GM18526 (cell line): Measurements from ENCODE around the gene RFC1.

Experiments
- POLR2A ChIP-seq: IDR thresholded peaks from 3 replicates; pipeline ENCODE4 v1.6.1; 2011; ENCODE audit not compliant: insufficient read length; ENCODE audit errors: extremely low read depth

The RFC1 gene

DNA sequence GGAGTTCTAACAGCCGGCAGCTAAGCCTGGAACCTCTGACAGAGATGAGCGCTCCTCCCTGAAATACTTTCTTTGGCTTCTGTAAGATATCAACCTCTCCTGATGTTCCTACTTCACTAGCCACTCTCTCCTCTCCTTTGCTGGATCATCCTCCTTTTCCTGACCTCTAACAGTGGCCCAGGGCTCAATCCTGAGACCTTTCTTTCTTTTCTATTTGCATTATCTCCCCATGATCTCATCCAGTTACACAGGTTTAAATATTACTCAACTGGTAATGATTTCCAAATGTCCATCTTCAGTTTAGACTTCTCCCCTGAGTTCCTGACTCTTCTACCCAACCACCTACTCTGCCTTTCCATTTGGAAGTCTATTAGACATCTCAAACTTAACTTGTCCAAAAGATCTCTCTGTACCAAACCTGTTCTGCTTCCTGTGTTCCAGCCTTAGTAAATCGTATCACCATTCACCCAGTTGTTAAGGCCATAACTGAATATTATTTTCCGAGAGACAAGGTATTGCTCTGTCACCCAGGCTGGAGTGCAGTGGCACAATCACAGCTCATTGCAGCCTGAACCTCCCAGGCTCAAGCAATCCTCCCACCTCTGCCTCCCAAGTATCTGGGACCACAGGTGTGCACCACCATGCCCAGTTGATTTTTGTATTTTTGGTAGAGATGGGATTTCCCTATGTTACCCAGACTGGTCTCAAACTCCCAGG lies 41.1 kb downstream of the RFC1 start:
- TF ChIP-seq POLR2A = no peak

DNA sequence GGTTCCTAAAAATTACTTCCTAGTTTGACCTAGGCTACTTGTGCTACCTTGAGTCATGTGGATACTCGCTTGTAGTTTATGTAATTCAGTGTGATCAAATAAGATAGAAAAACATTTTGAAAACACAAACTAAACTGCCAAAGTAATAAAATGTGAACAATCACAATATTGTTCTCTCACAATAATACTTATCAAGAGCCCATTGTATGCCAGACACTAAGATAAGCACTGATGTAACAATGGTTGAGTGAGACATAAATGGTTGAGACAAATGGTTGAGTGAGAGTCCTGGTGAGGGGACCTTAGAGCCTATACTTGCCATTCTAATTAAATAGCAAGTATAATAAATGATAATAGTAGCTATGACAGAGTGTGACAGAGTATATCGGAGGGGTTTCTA lies 41.7 kb downstream of the RFC1 start:
- TF ChIP-seq POLR2A = no peak

DNA sequence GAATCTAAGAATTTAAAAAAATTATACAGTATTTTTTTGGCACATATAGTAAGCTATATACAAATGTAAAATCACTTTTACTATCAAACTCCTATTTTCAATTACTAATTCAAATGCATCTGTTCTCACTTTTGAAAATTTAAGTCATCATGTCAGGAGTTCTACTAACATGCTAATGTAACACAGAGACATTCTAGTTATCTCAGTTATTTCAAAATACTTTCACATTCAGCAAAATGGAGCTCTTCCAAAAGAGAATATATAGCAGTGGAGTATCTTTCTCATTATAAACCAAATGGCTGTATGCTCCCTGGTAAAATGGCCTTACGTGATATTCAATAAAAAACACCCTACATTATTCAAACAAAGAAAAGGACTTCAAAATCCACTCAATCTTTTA lies 42.3 kb downstream of the RFC1 start:
- no peak for TF ChIP-seq POLR2A

DNA sequence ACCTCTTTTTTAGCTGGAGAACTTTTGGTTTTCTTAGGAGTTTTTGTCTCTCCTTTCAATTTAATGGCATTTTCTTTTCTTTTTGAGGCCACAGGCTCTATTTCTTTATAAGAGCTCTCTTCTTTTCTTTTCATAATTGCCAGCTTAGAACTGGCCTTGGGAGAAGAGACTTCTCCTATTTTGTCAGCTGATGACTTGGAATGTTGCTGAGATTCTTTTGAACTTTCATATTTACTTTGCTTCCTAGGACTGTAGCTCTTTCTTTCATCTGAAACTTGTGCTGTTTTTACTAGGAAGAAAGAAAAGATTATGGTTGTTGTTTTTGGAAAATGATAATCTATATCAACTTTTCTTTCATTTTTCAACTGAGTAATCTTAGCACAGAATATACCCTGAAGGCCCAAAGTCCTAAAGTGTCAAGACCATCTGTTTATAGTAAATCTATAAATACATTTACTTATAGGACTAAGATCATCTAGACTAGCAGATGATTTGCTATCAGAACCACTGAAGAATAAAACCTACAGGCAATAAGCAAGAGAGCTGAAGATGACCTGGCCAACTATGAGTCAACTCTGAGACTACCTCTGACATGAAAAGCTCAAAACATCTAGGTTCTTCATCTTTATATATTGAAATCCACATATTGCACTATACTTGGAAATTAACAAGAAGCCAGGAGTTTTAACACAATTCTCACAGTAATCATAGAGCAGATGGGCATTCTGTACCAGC lies 45.6 kb downstream of the RFC1 start:
- TF ChIP-seq POLR2A = no peak

DNA sequence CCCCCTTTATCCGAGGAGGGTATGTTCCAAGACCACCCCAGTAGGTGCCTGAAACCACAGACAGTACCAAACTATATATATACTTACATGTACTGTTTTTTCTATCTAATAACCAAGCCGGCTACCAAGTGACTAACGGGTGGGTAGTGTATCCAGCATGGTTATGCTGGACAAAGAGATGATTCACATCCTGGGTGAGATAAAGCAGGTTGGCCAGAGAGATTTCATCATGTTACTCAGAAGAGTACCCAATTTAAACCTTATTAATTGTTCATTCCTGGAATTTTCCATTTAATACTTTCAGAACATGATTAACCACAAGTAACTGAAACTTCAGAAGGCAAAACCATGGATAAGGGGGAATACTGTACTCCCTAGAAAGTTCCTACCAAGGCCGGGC lies 46.5 kb downstream of the RFC1 start:
- TF ChIP-seq POLR2A = no peak

DNA sequence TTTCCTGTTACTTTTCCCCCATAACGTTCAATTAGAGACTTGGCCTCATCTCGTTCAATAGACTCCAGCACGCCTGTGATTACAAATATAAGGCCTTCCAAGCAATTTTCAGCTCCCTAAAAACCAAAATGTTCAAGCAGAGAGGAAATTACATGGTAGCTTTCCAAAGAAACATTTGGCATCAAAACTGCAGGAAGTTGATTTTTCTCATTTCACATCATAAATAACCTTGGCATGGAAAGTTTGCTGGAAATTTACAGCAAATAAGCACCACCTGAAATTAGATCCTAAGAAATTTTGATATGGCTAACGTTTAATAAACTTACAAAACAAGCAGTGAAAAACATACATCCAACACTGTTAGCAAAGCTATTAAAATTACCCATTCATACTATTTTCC lies 53.3 kb downstream of the RFC1 start:
- no peak for TF ChIP-seq POLR2A

DNA sequence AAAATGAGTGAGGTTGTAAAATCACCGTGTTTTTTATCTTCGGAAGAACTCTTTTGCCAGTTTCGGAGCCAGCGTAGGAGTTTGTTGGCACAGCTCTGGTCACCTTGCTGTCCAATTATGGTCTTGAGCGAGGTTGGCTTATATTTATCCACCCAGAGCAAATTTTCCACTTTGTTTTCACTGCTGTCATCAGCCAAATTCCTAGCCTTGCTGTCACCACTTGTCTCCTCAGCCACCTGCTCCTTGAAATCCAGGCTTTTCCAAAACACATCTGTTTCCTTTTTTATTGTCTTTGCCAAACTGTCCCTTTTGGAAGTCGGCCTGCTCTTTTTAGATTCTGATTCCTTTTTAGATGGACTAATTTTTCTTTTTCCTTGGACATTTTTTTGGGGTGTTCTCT lies 57.6 kb downstream of the RFC1 start:
- no peak for TF ChIP-seq POLR2A

DNA sequence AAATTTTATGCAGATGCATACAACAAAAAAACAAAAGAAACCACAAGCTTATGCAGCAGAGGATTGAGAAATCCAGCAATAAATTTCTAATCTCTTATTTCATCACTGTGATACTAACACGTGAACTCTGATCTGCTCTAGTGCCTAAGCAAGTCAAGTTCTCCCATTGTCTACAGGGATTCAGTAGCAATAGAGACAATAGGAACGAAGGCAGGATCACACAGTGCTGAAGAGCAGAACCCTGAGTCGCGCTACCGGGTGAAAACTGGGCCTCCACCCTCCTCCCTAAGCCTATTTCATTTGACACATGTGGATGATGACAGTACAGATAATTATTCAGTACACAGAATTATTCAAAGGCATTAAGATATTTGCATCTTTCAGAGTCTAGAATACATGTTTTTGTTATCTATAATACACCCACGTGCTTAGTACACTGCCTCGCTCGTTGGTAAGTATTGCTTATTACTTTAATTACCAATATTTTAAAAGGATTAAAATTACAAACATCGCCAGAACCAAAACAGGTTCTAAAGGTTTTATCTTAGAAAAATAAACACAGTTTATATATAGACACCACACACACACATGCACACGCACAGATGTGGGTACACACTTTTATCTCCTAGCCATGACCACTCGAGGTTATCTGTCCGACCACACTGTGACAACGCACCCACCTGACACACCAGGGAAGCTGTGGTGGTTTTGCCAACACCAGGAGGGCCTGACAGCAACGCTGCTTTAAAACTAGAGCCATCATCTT lies 60.1 kb downstream of the RFC1 start:
- no peak for TF ChIP-seq POLR2A

DNA sequence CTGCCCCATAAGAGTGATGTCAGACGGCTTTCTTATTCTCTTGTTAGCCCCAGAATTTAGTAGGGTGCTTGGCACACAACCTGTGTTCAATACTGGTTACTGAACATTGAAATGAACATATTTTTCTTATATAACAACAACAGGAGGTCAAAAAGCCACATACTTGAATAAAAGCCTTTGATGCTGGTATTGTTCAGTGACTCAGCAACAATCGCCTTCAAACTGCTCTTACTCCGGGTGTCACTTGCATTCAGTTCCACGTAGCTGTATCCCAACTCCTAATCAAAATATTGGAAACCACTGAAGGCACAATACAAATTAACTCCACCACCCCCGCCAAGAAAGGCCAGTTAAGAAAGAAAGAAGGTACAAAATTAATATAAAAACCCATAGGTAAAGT lies 61.5 kb downstream of the RFC1 start:
- no peak for TF ChIP-seq POLR2A

DNA sequence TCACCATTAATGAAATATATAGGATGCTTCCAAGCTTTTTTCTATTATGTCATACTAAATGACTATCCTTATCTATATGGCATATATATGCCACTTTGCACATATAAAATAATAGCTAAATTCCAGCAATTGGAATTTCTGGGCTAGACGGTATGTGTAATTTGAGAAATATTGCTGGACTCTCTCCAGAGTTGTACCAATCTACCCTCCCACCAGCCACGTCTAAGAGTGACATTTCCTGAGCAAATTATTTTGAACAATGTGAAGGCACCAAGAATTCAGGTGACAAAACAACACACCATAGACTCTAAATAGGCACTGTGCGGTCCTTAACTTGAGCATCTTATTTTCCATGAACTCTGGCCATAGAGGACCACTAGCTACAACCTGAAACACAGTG lies 62.3 kb downstream of the RFC1 start:
- no peak for TF ChIP-seq POLR2A

DNA sequence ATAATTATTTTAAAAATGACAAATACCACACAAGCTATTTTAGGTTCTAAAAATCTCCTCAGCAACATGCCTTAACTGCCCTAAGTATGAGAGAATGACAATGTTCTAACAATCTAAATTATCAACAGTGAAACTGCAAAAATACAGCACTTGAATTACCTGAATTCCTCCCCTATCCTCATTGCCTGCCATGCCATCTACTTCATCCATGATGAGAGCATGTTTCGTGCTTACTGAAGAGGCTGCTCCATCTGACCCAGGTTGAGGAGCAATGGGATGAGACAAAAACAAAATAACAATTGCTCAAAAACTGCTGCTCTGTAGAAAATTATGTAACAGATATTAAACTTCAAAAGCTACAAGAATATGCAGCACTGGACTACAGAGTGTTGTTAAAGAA lies 63.3 kb downstream of the RFC1 start:
- no peak for TF ChIP-seq POLR2A

DNA sequence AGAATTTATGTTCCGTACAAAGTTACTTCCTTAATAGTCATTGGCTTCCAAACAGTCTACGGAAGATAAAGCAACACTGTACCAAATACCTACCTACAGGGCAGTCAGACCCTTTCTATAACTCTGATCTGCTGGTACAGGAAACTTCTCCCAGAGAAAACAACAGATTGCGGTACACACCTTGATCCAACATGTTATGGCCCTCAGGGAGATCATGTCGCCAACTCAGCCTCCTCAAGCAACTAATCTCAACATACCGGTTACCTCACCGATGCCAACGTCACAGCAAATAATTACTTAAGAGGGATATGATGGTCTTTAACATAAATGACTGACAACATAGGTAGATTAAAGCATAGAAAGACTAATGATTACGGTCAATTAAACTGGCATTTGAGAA lies 70.4 kb downstream of the RFC1 start:
- no peak for TF ChIP-seq POLR2A

DNA sequence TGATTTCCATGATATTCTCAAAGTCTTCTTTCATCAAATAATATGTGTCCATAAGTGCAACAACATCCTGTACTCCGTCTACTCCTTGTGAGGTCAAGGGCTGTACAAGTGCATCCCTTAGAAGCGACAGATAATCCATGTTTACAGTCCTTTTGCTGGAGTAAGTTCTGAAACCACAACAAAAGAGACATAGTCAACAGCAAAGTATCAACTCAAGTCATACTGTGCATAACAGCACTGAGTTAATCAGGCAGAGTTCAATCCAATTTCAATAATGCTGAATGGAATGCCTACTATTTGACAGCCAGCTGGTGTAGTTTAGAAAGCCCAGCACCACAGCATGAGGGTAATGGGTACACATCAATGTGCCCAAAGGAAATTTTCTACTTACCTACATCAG lies 74.5 kb downstream of the RFC1 start:
- no peak for TF ChIP-seq POLR2A

DNA sequence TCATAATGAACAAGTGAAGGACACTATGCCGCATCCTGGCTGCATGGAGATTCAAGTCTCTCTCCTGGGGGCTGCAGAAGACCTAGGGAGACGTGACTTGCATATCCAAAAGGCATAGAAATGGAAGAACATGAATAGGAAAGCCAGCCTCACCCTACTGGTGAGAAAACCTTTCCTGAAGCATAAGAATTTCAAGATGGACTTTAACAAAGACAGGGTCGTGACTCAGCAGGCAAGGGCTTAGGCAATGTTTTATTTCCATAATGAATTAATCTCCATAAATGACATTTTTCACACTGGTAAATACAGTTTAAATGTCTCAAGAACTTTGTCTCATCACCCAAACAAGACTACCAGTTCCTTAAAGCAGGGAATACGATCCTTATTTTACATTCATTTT lies 78.9 kb downstream of the RFC1 start:
- TF ChIP-seq POLR2A = no peak

DNA sequence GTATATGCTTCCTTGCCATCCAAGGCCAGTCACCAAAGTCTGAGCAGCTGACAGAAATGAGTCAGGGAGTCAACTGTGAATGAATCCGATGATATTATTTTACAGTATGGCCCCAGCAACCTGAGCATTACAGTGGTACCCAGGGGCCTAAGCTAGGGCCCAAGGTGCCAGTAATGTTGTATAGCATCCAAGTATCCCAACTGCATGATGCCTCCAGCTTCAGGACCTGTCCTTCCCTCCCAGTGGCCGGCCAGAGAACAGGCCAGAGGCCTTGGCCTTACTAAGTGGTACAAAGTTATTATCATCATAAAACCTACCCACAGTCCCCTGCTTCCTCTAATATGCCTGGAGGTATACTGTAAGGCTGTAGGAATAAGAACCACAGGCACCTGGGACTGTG lies 79.9 kb downstream of the RFC1 start:
- TF ChIP-seq POLR2A = no peak

DNA sequence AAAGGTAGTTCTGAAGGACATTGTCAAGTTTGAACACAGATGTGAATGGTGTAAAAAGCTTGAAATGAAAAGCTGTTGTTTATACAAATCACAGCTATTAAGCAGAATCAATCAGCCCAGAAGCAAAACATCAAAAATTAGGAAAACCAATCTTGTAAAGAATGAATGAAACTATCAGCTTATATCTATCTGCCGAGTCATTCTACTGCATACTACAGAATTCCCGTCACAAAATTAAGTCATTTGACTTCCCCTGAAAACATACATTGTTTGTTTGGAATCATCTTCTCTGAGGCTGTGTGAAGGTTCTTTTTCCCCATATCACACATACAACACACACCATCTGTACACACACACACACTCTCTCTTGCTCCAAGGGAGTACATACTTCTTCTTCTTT lies 80.3 kb downstream of the RFC1 start:
- no peak for TF ChIP-seq POLR2A
